Measurements from ENCODE around the gene HACD2. TPM values are rescaled to one million over a fixed set of nuclear protein-coding genes. Genes with fewer than 3 reads are reported as not detected.

HACD2 gene
- polyA plus RNA-seq, 1 donor (not counting 4 experiments of a cell fraction or from before 2014, with no cell fraction given), result 124 TPM

DNA sequence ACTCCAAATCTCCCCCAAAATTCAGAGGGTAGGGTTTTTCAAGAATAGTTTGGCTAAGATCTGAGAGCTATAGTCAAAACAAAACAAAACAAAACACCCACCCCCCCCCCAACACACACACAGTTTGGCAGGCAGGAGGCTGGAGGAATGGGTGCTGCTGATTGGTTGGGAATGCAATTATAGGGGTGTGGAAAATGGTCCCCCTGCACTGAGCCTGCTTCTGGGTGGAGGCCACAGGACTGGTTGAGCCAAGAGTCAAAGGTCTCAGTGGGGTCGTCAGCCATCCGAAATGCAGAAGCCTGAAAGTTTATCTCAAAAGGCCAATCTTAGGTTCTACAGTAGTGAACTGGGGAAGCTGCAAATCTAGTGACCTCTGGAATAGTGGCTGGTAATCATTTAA is 2.5 kb upstream of the HACD2 start:
- Histone ChIP-seq H3K9ac (ENCODE audit: control insufficient read depth, extremely low read depth, insufficient read depth, low read length) (peak overlapping the region; percentile 20), H3K27ac (ENCODE audit: control insufficient read depth, insufficient read depth, low read length) (peak overlapping the region; percentile 100), H3K4me2 (ENCODE audit: control insufficient read depth, extremely low read depth, insufficient read depth, low read depth, low read length) (peak overlapping the region; percentile 84), H3K4me1 (ENCODE audit: control insufficient read depth, extremely low read depth, insufficient read depth, low read length) (peaks cover 17% of the 10 kb centered on the region), H4K20me1 (ENCODE audit: control insufficient read depth, extremely low read depth, insufficient read depth, low read length) (no peaks in the 10 kb centered on the region), H3K9me1 (ENCODE audit: control insufficient read depth, extremely low read depth, insufficient read depth, low read length) (no peaks in the 10 kb centered on the region), H2AFZ (ENCODE audit: control insufficient read depth, low read length) (no peak overlapping the region), H3K36me3 (ENCODE audit: control insufficient read depth in 2 of 2, extremely low read depth in 1 of 2, insufficient read depth in 2 of 2, low read length in 2 of 2) (peaks cover 4 to 6% of the 10 kb centered on the region in 2 experiments), H3K79me2 (ENCODE audit: control insufficient read depth, insufficient read depth, low read length) (peaks cover 49% of the 10 kb centered on the region), H3K27me3 (ENCODE audit: control insufficient read depth, extremely low read depth, insufficient read depth, low read length) (no peaks in the 10 kb centered on the region), H3K4me3 (ENCODE audit: control insufficient read depth in 2 of 3, extremely low read depth in 1 of 3, insufficient read depth in 2 of 3, low read depth in 1 of 3, low read length in 3 of 3) (peak overlapping the region; percentile 50 to 98 (median 60)), H3K9me3 (ENCODE audit: control insufficient read depth, low read depth, low read length) (peaks cover 2% of the 10 kb centered on the region)
- dilution Hi-C loops (cut with MboI; ENCODE audit: extremely low pct_ligation_motif_present, low sequenced_read_pairs), result no loop called here
- DNase-seq (ENCODE audit: low read depth, low spot score), result no peak
- TF ChIP-seq, protein P1, sequence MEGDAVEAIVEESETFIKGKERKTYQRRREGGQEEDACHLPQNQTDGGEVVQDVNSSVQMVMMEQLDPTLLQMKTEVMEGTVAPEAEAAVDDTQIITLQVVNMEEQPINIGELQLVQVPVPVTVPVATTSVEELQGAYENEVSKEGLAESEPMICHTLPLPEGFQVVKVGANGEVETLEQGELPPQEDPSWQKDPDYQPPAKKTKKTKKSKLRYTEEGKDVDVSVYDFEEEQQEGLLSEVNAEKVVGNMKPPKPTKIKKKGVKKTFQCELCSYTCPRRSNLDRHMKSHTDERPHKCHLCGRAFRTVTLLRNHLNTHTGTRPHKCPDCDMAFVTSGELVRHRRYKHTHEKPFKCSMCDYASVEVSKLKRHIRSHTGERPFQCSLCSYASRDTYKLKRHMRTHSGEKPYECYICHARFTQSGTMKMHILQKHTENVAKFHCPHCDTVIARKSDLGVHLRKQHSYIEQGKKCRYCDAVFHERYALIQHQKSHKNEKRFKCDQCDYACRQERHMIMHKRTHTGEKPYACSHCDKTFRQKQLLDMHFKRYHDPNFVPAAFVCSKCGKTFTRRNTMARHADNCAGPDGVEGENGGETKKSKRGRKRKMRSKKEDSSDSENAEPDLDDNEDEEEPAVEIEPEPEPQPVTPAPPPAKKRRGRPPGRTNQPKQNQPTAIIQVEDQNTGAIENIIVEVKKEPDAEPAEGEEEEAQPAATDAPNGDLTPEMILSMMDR (optimal IDR thresholded peaks at IDR 0.05 in 1 of 3, IDR thresholded peaks at IDR 0.05 in 1 of 3, conservative IDR thresholded peaks at IDR 0.05 in 1 of 3; ENCODE audit: extremely low read depth in 1 of 3, insufficient read depth in 2 of 3, low read length in 3 of 3), result no peak
- no peak for TF ChIP-seq EZH2 (IDR thresholded peaks at IDR 0.05; ENCODE audit: low read length)
- FAIRE-seq, result no peak

DNA sequence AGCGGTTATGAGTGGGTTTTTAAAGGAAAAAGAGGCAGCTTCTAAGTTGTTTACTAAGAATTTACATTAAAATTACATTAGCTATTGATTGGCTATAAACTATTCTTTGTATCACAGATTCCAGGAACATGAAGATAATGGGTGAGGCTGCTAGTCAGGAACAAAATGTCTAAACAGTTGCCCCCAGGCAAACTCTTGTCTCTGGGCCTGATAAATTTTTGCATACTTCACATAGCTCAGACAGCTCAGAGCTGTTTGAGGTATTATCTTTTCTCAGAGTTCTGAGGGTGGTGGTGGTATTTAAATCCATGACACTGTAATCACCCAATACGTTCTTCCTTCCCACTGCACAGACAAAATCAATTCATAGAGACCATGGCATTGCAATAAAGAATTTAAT is 2.1 kb upstream of the HACD2 start:
- Histone ChIP-seq H3K9me3 (ENCODE audit: control insufficient read depth, low read depth, low read length) (peaks cover 2% of the 10 kb centered on the region), H3K4me3 (ENCODE audit: control insufficient read depth in 2 of 3, extremely low read depth in 1 of 3, insufficient read depth in 2 of 3, low read depth in 1 of 3, low read length in 3 of 3) (peak overlapping the region; percentile 60 to 98 (median 96)), H3K4me1 (ENCODE audit: control insufficient read depth, extremely low read depth, insufficient read depth, low read length) (peaks cover 21% of the 10 kb centered on the region), H3K27me3 (ENCODE audit: control insufficient read depth, extremely low read depth, insufficient read depth, low read length) (no peaks in the 10 kb centered on the region), H3K79me2 (ENCODE audit: control insufficient read depth, insufficient read depth, low read length) (peaks cover 48% of the 10 kb centered on the region), H3K9me1 (ENCODE audit: control insufficient read depth, extremely low read depth, insufficient read depth, low read length) (no peaks in the 10 kb centered on the region), H2AFZ (ENCODE audit: control insufficient read depth, low read length) (no peak overlapping the region), H4K20me1 (ENCODE audit: control insufficient read depth, extremely low read depth, insufficient read depth, low read length) (no peaks in the 10 kb centered on the region), H3K36me3 (ENCODE audit: control insufficient read depth in 2 of 2, extremely low read depth in 1 of 2, insufficient read depth in 2 of 2, low read length in 2 of 2) (peaks cover 4% of the 10 kb centered on the region in 2 experiments), H3K4me2 (ENCODE audit: control insufficient read depth, extremely low read depth, insufficient read depth, low read depth, low read length) (peak overlapping the region; percentile 84), H3K27ac (ENCODE audit: control insufficient read depth, insufficient read depth, low read length) (peak overlapping the region; percentile 100), H3K9ac (ENCODE audit: control insufficient read depth, extremely low read depth, insufficient read depth, low read length) (peak overlapping the region; percentile 99)
- no peak for TF ChIP-seq EZH2 (IDR thresholded peaks at IDR 0.05; ENCODE audit: low read length)
- TF ChIP-seq, protein P1 (optimal IDR thresholded peaks at IDR 0.05 in 1 of 3, IDR thresholded peaks at IDR 0.05 in 1 of 3, conservative IDR thresholded peaks at IDR 0.05 in 1 of 3; ENCODE audit: extremely low read depth in 1 of 3, insufficient read depth in 2 of 3, low read length in 3 of 3), result no peak
- DNase-seq (ENCODE audit: low read depth, low spot score), result no peak
- dilution Hi-C loops (cut with MboI; ENCODE audit: extremely low pct_ligation_motif_present, low sequenced_read_pairs), result no loop called here
- peak; percentile 85 for FAIRE-seq

Data from keratinocyte (primary cell).